ENCODE data around the gene BCL2L11. TPM values are rescaled to one million over a fixed set of nuclear protein-coding genes. Genes with fewer than 3 reads are reported as not detected.

Gene BCL2L11
- total RNA-seq, 1 experiment from 2014 or later: 21.2 TPM

DNA sequence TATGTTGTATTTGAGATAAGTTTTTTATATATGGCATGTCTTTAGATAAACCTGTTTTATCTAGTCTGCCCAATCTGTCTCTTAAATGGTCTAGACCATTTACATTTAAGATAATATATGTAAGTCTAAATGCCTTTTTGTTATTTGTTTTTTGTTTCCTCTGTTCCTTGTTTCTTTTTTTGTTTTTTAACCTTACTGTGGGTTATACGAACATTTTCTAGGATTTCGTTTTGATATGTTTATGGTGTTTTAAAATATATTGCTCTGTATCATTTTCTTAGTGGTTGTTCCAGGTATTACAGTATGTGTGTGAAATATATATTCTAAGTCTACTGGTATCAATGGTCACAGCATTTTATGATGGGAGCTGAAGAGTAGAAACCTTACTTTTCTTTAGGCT, 13.3 kb downstream of the BCL2L11 start:
- no peak overlapping the region for H3T11ph ChIP-seq (ENCODE audit: low read length)
- no peak overlapping the region for H3K4me2 ChIP-seq (ENCODE audit: insufficient read depth, insufficient read length, low read length)
- H3K27ac Mint-ChIP-seq: no peak overlapping the region
- peaks cover 22 to 68% (median 43%) of the 10 kb centered on the region in 3 experiments for H3K36me3 Mint-ChIP-seq (ENCODE audit: insufficient read depth in 1 of 3, low read depth in 3 of 3)
- no peak overlapping the region for H2BK20ac ChIP-seq (ENCODE audit: low read depth, low read length, poor library complexity, severe bottlenecking)
- no peaks in the 10 kb centered on the region for H3K23me2 ChIP-seq (ENCODE audit: insufficient read length, low read depth, low read length, poor library complexity, severe bottlenecking)
- H2AFZ ChIP-seq (ENCODE audit: low read length): no peak overlapping the region
- no peaks in the 10 kb centered on the region for H3K27me3 Mint-ChIP-seq (ENCODE audit: low read depth)
- H4K91ac ChIP-seq (ENCODE audit: insufficient read length, low read depth, low read length): no peak overlapping the region
- H3K23ac ChIP-seq (ENCODE audit: insufficient read length, low read depth, low read length): no peak overlapping the region
- H3K9me3 ChIP-seq (ENCODE audit: control insufficient read depth, low read depth, low read length): no peaks in the 10 kb centered on the region
- no peak overlapping the region for H3K18ac ChIP-seq (ENCODE audit: insufficient read length, low read depth, low read length)
- no peak overlapping the region for H3K4ac ChIP-seq (ENCODE audit: low read depth, low read length)
- H3K79me1 ChIP-seq (ENCODE audit: insufficient read depth, low read depth, low read length, poor library complexity, severe bottlenecking): no peaks in the 10 kb centered on the region
- WGBS (ENCODE audit: extremely low coverage, insufficient read length, low lambda C conversion rate): no CpG with 5 or more reads among the region's 2 CpGs
- no peaks in the 10 kb centered on the region for H4K20me1 ChIP-seq (ENCODE audit: control insufficient read depth, insufficient read depth, insufficient read length)
- H3K4me1 Mint-ChIP-seq: peaks cover 11 to 32% of the 10 kb centered on the region in 2 experiments
- H4K8ac ChIP-seq (replicated peaks; ENCODE audit: insufficient read length, low read depth, low read length): no peak overlapping the region
- H4K5ac ChIP-seq (ENCODE audit: insufficient read length, low read depth, low read length): no peak overlapping the region
- no peak overlapping the region for H2BK15ac ChIP-seq (ENCODE audit: low read depth, low read length)
- no peak overlapping the region for H3K27ac ChIP-seq (ENCODE audit: insufficient read length, low read depth, low read length)
- no peak overlapping the region for H2BK12ac ChIP-seq (ENCODE audit: insufficient read length, low read depth, low read length)
- H2BK5ac ChIP-seq (ENCODE audit: insufficient read length, low read length): no peak overlapping the region
- H3K14ac ChIP-seq (ENCODE audit: insufficient read depth, low read length): no peak overlapping the region
- no peaks in the 10 kb centered on the region for H3K4me1 ChIP-seq (ENCODE audit: insufficient read depth, low read length)
- H2BK120ac ChIP-seq (ENCODE audit: low read depth, low read length, poor library complexity, severe bottlenecking): no peak overlapping the region
- TF ChIP-seq, protein P1, sequence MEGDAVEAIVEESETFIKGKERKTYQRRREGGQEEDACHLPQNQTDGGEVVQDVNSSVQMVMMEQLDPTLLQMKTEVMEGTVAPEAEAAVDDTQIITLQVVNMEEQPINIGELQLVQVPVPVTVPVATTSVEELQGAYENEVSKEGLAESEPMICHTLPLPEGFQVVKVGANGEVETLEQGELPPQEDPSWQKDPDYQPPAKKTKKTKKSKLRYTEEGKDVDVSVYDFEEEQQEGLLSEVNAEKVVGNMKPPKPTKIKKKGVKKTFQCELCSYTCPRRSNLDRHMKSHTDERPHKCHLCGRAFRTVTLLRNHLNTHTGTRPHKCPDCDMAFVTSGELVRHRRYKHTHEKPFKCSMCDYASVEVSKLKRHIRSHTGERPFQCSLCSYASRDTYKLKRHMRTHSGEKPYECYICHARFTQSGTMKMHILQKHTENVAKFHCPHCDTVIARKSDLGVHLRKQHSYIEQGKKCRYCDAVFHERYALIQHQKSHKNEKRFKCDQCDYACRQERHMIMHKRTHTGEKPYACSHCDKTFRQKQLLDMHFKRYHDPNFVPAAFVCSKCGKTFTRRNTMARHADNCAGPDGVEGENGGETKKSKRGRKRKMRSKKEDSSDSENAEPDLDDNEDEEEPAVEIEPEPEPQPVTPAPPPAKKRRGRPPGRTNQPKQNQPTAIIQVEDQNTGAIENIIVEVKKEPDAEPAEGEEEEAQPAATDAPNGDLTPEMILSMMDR (conservative IDR thresholded peaks at IDR 0.05): peak; percentile 42; the same call in 1 of the 3 replicates
- no peaks in the 10 kb centered on the region for H3K27me3 ChIP-seq (ENCODE audit: insufficient read depth, low read length)
- H3K9me3 Mint-ChIP-seq: no peaks in the 10 kb centered on the region
- no peak overlapping the region for H3K9ac ChIP-seq (ENCODE audit: extremely low read depth, insufficient read length, low read length)
- no peak for DNase-seq
- no peak overlapping the region for H2AK5ac ChIP-seq (ENCODE audit: insufficient read length, low read length)
- no peak overlapping the region for H3K56ac ChIP-seq (ENCODE audit: insufficient read length, low read depth, low read length)
- H3K79me2 ChIP-seq (ENCODE audit: insufficient read depth, low read length): peaks cover 2% of the 10 kb centered on the region; the same call in 1 of the 2 replicates
- no peak overlapping the region for H3K4me3 Mint-ChIP-seq

Measured in H9 (cell line).